Activated CD4-positive, alpha-beta T cell treated with anti-CD3 and anti-CD28 coated beads, Interleukin-2, amount 50 U/mL, for 16 hours (primary cell): ENCODE measurements around the gene BCDIN3D.
"Not testable (repeated sequence)": the region's sequence is repeated elsewhere in the genome, so short reads cannot be mapped to it uniquely, and the experiment has no call there.

Source experiments
- DNase-seq: peaks from one replicate; pipeline ENCODE4 v3.0.0-alpha.2; 2020

The BCDIN3D gene

DNA sequence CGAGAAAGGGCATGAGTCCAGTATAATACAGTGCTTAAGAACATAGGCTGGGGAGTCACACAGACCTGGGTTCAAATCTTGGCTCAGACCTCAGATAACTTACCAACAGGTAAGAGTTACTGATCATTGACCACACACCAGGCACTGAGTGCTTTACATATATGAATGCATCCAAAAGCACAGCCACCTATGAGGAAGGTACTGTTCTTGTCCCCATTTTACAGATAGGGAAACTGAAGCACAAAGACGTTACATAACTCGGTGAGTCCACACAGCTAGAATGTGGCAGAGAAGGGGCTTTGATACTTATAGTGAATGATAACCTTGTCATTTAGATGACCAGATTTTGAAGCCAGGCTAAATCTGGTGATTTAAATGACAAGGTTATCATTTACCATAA is 33.2 kb upstream of the BCDIN3D start:
- DNase-seq = no peak

- DNase-seq = no peak
Observed at GRCh38 chr12:49875115-49875720, 32.3 kb upstream of the BCDIN3D start.

DNA sequence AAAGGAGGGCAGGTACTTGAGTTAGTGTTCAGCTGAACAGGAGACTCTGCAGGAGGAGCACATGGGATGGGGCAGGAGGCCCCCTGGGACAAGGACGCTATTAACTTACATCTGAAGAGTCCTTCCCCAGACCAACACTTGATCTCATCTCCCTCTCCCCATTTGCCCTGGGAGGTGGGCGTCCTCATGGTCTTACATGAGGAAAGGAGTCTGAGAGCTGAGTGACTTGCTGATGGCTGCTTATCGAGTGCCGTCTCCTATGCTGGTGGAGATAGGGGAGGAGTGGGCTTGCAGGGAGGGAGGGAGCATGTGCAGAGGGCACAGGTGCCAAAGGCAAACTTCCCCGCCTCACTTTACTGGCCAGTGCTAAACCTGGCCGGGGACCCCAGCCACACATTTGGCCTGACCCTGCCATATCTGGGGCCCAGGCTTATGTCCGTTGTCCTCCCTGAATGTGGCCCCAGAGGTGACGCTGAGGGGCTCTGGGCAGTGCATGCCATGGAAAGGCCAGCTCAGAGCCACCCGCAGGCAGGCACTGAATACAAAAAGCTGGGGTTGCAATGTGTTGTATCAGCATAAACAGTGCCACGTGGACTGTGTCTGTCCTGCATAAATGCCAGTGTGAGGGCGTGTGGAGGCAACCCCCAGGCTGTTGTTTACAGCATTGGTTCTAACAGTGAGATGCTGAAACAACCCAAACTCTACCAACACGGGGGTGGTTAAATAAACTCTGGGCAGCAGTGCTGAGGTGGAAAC is 31.4 kb upstream of the BCDIN3D start:
- no peak for DNase-seq

GRCh38 chr12:49873361-49873934 is 30.5 kb upstream of the BCDIN3D start:
- no peak for DNase-seq

- no peak for DNase-seq
Observed at GRCh38 chr12:49872781-49873181, 29.9 kb upstream of the BCDIN3D start.

DNA sequence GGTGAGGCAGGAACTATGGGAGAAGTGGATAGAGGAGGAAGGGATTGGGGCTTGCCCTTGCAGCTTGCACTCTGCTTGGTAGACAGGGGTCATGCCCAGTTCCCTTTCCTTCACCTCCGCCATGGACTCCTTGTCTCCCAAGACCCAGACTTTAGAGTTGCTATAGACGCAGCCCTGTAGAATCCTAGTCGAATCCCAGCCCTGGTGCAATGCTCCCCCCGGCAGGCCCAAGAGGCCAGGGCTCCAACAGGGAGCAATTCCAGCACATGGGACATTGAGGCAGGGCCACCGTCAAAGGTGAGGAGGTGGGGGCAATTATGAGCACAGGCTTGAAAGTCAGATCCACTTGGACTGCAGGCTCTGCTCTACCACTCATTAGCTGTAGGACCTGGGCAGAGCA is 29.5 kb upstream of the BCDIN3D start:
- DNase-seq = no peak

DNA sequence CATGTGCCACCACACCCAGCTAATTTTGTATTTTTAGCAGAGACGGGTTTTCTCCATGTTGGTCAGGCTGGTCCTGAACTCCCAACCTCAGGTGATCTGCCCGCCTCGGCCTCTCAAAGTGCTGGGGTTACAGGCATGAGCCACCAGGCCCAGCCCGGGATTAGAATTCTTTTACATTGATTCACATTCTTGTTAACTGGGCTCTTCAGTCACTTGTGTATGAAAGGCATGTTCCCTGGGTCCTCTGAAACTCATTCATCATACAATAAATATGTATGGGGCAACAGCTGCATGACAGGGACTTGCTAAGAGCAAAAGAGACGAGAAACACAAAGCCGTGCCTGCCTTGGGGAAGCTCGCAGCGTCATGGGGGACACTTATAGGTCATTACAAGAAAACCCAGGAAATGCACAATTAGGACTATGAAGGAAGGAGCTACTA is 28.9 kb upstream of the BCDIN3D start:
- DNase-seq = not testable (repeated sequence)

- no peak for DNase-seq
Observed at GRCh38 chr12:49871263-49871561, 28.3 kb upstream of the BCDIN3D start.

DNA sequence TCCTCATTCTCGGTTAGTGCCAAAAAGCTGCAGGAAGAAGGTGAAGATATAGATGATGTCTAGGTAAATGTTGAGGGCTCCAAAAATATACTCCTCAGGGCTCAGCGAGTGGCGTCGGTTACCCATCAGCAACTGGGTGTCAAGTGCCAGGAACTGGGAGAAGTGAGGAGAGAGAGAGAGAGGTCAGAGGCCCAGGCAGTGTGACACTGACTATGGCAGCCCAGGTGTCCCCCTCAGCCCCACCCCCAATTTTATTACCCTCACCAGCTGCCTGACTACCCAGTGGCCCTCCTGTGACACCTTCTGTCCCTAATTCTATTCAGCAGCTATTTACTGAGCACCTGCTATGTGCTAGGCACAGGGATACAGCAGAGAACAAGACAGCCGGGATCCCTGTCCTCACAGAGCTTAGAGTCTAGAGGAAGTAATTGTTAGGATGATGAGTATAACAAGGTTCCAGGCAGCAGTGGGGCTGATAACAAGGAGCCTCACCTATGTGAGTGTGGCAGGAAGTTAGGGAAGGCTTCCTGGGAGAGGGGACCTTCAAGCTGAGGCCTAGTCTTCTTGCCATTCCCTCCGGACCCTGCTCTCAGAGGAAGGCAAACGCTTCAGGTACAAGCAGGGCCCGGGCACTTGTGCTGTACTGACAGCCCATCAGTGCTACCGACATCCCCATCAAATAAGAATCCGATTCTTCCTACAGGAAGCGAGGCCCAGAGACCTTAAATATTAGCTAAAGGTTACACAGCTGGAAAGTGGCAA is 27.8 kb upstream of the BCDIN3D start:
- no peak for DNase-seq

DNA sequence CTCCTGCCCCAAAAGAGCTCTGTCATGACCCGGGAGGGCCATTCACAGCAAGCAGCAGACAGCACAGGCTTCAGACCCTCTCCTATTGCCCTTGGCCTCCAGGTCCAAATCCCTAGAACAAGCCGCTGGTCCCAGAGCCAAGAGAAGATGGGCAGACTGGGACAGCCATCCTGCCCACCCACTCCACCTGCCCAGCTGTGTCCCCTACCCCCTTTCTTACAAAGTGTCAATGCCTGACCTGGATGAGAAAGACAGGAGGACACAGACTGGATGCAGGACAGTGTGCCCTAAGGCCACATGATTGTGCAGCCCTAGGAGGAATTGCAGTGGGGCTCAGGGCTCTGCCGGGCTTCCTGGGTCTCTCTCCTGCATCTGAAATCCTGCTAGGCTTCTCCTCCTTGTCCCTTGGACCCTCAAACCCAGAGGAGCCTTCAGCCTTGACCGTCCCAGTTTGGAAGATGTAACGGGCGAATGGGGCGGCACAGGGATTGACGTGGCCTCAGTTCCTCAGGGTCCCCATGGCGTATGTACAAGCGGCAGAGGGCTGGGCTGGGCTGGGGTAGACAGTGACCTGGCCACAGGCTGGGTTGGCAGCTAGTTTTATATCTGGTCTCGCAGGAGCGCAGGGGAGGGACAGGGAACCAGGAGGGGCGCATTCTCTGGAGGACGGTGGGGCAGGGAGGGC is 27.1 kb upstream of the BCDIN3D start:
- no peak for DNase-seq

DNA sequence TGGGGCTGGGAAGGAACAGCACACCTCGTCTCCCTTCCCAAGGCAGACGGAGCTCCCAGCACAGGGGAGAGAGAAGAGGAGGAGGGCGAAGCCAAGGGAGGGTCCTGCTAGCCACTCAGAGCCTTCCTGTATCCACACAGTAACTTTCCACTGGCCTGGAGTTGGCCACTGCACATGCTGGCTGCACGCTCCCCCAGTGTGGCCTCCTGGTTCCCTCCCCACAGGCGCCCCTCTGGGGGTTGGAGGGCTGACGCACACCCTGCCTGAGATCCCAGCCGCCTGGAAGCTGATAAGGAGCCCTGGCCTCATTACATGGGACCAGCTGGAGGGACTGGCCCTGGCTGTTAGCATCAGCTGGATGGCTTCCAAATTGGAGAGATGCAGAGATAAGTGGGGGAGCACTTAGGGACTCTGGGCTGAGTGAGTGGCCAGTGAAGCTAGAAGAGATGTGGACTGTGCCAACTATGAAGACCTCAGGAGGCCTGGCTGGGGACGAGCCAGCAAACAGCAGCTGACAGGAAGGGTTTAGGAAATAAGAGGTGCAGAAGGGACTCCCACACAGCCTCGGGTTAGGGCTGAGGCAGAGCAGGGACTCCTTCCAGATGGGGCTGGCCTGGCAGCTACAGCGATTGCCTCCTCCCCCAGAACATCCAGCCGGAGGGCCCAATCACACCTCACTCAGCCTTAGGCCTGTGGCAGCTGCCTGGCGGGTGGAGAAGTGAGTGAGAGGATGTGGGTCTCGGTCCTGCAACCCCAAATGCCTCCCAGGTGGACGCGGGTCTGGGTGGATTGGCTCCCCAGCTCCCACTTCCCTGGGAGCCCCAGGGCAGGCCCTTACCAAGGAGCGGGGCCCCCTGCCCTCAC is 26.3 kb upstream of the BCDIN3D start:
- no peak for DNase-seq

DNA sequence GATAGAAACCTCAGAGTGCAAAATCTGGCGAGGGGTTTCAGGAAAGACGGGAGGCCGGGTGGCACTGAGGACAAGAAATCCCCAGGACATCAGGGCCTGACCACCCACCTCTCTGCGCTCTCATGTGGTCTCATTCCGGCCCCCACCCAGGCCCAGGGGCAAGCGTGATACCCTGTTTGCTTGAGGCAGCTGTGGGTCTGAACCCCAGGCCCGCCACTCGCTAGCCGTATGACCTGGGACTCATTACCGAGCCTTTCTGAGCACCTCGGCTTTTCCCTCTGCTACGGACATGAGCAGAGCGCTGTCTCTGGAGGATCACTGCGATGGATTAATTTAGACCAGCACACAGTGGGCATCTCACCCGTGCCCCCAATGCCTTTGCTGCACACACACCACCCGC is 25.5 kb upstream of the BCDIN3D start:
- DNase-seq = no peak

GRCh38 chr12:49867570-49868341 is 24.9 kb upstream of the BCDIN3D start:
- DNase-seq = no peak

DNA sequence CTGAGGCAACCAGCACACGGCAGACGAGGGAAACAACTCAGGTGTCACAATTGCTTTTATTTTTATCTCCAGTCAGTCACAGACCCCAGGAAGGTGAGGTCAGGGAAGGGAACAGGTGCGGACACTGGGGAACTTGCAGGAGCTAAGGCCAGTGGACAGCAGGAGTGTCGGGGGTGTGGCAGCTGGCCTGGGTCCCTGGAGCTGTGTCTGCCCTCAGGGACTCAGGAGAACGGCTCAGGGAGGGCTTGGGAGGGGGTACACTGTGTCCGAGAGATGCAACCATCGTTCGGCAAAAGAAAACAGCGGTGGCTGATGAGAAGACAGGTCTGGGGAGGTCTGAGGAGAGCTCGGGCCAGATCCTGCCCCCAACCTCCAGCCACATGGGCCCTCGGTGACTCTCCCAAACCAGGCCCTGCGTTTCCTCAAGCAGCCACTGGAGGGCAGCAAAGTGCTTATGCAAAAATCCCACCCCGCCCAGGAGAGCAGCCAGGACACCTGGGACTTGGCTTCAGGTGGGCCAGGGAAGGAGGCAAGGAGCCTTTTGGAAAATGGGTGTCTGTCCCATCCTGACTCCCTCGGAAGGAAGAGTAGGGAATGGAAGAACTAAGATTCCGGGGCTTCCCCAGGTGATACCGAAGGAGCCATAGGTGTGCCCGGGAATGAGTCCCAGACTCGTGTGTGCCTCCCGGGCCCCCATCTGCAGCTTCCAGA is 24.1 kb upstream of the BCDIN3D start:
- peak; percentile 72 for DNase-seq

DNA sequence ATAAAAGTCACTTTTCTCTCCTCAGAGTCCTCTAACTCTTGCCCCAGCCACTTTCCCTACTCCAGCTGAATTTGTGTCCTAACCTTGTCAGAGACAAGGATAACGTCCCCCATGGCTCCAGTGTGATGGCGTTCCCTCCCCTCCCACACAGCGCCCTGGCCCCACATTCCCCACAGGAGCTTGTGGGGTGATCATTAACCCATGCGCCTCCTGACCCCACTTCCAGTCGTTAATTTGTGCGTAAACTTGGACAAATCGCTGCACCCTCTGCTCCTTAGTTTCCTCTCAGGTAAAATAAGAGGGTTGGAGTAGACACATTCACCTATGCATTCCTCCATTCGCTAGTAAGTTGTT is 22.9 kb upstream of the BCDIN3D start:
- no peak for DNase-seq

GRCh38 chr12:49865109-49865781 is 22.3 kb upstream of the BCDIN3D start:
- no peak for DNase-seq

DNA sequence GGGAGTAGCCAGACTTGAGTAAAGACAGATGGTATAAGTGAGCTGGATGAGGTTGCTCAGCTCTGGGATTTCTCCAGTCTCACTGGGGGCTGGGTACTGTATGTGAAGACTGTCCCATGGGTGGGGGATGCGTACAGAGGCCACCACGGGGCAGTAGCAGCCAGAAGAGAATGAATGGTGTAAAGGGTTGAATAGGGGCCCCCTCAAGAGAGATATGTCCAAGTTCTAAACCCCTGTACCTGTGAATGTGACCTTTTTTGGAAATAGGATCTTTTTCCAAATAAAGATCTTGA is 21.8 kb upstream of the BCDIN3D start:
- no peak for DNase-seq

DNA sequence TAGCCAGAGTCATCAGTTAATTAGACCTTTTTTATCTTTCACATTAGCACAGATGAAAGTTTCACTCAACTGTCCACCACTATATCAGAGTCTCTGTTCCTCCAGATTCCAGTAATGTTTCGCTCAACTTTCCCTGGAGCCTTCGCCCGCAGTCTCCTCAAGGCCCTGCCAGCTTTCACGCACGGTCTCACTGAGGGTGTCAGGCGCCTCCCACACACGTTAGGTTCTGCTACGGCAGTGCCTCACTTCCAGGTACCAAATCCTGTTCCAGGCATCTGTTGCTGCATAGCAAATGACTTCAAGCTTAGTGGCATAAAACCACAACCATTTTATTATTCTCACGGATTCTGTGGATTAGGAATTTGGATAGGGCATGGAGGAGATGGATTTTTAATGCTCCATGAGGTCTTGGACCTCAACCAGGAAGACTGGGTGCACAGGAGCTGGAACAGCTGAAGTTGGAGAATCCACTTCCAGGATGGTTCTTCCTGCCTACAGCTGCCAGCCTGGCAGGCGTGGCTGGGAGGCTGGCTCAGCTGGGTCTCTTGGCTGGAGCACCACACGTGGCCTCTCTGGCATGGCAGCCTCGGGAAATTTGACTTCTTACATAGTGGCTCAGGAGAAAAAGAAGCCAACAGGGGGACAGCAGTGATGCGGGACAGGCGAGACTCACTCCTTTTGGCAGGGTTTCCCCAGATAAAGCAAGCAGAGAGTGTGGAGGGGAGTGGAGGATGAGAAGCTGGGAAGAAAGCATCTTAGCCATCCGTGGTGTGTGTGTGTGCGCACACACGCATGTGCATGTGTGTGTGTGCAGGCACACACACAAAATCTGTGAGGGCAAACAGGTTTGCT is 21.3 kb upstream of the BCDIN3D start:
- DNase-seq = no peak

- not testable (repeated sequence) for DNase-seq
Observed at GRCh38 chr12:49860921-49861320, 18.0 kb upstream of the BCDIN3D start.
